Adrenal gland (tissue), 12 donors: ENCODE measurements around the gene ZNF688. TPM values are rescaled to one million over a fixed set of nuclear protein-coding genes. Genes with fewer than 3 reads are reported as not detected.

Experiments used
- DNase-seq, 7 donors: peaks; one replicate each; pipeline ENCODE4 v3.0.0-alpha.2; 2019 to 2020
- H3K27ac ChIP-seq, 5 donors: fragments of 200-600 bp; sonication (generic) in 4 of 5; 1 replicate in 3 of 5; 2 replicates in 2 of 5; pipeline versions ENCODE4 v1.5.1 to v1.8.0; 2016 to 2020; ENCODE audit warnings: mild to moderate bottlenecking in 1 of 5
- H3K27me3 ChIP-seq: fragments of 200-600 bp; 2 replicates; pipeline ENCODE4 v1.8.0; 2021
- H3K36me3 ChIP-seq, 2 donors: fragments of 200-600 bp; replicated peaks in 1 of 2; 1 replicate in 1 of 2; 2 replicates in 1 of 2; pipeline versions ENCODE4 v1.5.1 to v1.8.0; 2018 to 2022
- H3K4me1 ChIP-seq, 2 donors: fragments of 200-600 bp; replicated peaks in 1 of 2; 1 replicate in 1 of 2; 2 replicates in 1 of 2; pipeline versions ENCODE4 v1.5.1 to v1.8.0; 2018 to 2021
- H3K4me3 ChIP-seq, 4 donors: fragments of 200-600 bp; sonication (generic) in 3 of 4; one replicate each; pipeline ENCODE4 v1.5.1; 2016 to 2018
- H3K9me3 ChIP-seq, 3 donors: fragments of 200-600 bp; sonication (generic) in 1 of 3; replicated peaks in 1 of 3; 1 replicate in 2 of 3; 2 replicates in 1 of 3; pipeline versions ENCODE4 v1.5.1 to v1.8.0; 2016 to 2021
- CTCF ChIP-seq, 6 experiments: fragments of 450-650 bp in 4 of 6; fragments of 200-600 bp in 2 of 6; sonication (generic) in 1 of 6; IDR thresholded peaks; 1 replicate in 5 of 6; 2 replicates in 1 of 6; pipeline versions ENCODE4 v1.5.1 to v1.8.0; 2016 to 2021; ENCODE audit warnings: antibody characterized with exemption in 6 of 6, mild to moderate bottlenecking in 2 of 6, moderate library complexity in 1 of 6
- POLR2A ChIP-seq, 2 donors: fragments of 450-650 bp; IDR thresholded peaks; one replicate each; pipeline ENCODE4 v1.6.1; 2017; ENCODE audit warnings: antibody characterized with exemption in 2 of 2, mild to moderate bottlenecking in 2 of 2, moderate library complexity in 1 of 2
- WGBS, 4 donors: extraction: QIAGEN DNeasy Blood & Tissue Kit in 2 of 4; methylation state at CpG; one replicate each; pipeline versions ENCODE4 v1.1.5 to v1.1.7; 2013 to 2017; 5-methylcytosine and 5-hydroxymethylcytosine counted together
- intact Hi-C, 2 donors: fragments of 100-400 bp; cut with DNase I; formaldehyde crosslinking; loops; one replicate each; pipeline versions ENCODE4 v1.14.1 to v1.15.0; 2022 to 2023
- polyA plus RNA-seq, 3 donors: library from polyadenylated mRNA; stranded (reverse); fragments of 200-250 nt in 2 of 3; fragments of 350-450 nt in 1 of 3; fragmentation: Illumina TruSeq in 1 of 3; extraction: RNeasy Lipid Tissue Mini Kit (QIAGEN cat#74804) in 1 of 3; gene quantifications; one replicate each; pipeline ENCODE4 v1.2.3, GENCODE V29; 2013 to 2014
- total RNA-seq, 9 donors: library from RNA; depleted of rRNA in 4 of 9; stranded (reverse); fragments of >200 nt in 4 of 9; fragments of 120-200 nt in 1 of 9; fragmentation: NEBNext Ultra II Directional in 1 of 9; extraction: Animal tissue kit (Norgen Biotek cat#: 25700) in 1 of 9; gene quantifications; one replicate each; pipeline versions ENCODE4 v1.1.0 to v1.2.4, GENCODE V29; 2013 to 2023
- donor health status: healthy with polysubstance abuse.
- donor health status: Bipolar disorder and iron deficiency.
- donor health status: DM: yes; HTN: yes; CAD: no.
- donor health status: DM: no; HTN: no; CAD: no.
- donor health status: DM: no; HTN: no; CAD: no.
- donor health status: DM: yes; HTN: yes; CAD: no.

ZNF688 gene
- total and polyA plus RNA-seq, 12 donors = 10.3 to 43.4 (median 18.2) TPM

GRCh38 chr16:30603945-30604315 lies 32.4 kb upstream of the ZNF688 start:
- peaks cover 0 to 44% of the 10 kb centered on the region in 2 donors for H3K36me3 ChIP-seq
- peak overlapping the region in 1 of 5 donors; percentile 20 for H3K27ac ChIP-seq
- TF ChIP-seq POLR2A (IDR thresholded peaks at IDR 0.05) = no peak
- TF ChIP-seq CTCF (IDR thresholded peaks at IDR 0.05) = no peak
- intact Hi-C loops = no loop called here
- 77 to 98% (median 89%) methylated on average over 6 to 7 of the region's 7 CpGs for WGBS, 4 donors
- DNase-seq = no peak
- H3K4me1 ChIP-seq = peaks cover 14 to 21% of the 10 kb centered on the region in 2 donors
- H3K4me3 ChIP-seq = no peak overlapping the region
- H3K9me3 ChIP-seq = no peaks in the 10 kb centered on the region
- no peaks in the 10 kb centered on the region for H3K27me3 ChIP-seq

DNA sequence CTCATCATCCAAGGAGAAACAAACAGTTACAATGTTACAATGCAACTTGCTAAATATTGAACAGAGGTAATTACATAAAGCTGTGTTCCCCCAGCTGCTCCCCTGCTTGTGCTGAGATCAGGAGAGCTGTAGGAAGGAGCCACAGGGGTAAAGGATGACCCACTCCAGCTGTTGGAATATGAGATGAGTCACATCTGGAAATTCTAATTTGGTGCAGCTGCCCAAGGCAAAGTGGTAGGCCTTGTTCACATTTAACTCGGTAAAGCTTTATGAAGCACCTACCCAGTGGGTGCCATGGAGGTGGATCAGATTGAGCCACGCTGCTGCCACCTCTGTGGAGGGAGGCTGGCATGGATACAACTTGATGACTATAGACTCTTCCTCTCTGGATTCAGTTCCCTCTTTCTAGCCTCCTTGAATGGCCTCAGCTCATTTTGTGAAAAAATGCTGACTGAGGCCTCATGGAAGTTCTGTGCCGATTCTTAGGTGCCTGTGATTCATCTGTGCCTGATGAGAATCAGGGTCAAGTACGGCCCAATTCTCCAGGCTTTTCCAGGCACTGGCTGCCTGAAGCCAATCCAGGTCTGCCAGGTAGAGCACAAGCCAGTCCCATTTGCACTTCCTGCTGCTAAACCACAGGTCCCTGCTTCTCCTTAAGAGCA lies 31.2 kb upstream of the ZNF688 start:
- TF ChIP-seq POLR2A (IDR thresholded peaks at IDR 0.05) (no peak), CTCF (IDR thresholded peaks at IDR 0.05) (no peak)
- peaks cover 9 to 21% of the 10 kb centered on the region in 2 donors for H3K4me1 ChIP-seq
- intact Hi-C loops = no loop called here
- DNase-seq = peak in 5 of 7 donors; percentile 55 to 76 (median 62)
- WGBS, 4 donors = 19 to 38% (median 32%) methylated on average over 4 of the region's 4 CpGs
- peak overlapping the region in 4 of 5 donors; percentile 3 to 83 (median 44) for H3K27ac ChIP-seq
- no peaks in the 10 kb centered on the region for H3K9me3 ChIP-seq
- H3K4me3 ChIP-seq = no peak overlapping the region
- no peaks in the 10 kb centered on the region for H3K27me3 ChIP-seq
- peaks cover 0 to 41% of the 10 kb centered on the region in 2 donors for H3K36me3 ChIP-seq

GRCh38 chr16:30601966-30602365 lies 30.5 kb upstream of the ZNF688 start:
- no peaks in the 10 kb centered on the region for H3K27me3 ChIP-seq
- H3K36me3 ChIP-seq = peaks cover 0 to 36% of the 10 kb centered on the region in 2 donors
- intact Hi-C loops = no loop called here
- 76 to 87% (median 80%) methylated on average over 4 of the region's 4 CpGs for WGBS, 4 donors
- H3K27ac ChIP-seq = peak overlapping the region in 2 of 5 donors; percentile 65 to 83
- no peaks in the 10 kb centered on the region for H3K9me3 ChIP-seq
- no peak for DNase-seq
- no peak overlapping the region for H3K4me3 ChIP-seq
- H3K4me1 ChIP-seq = peaks cover 9 to 21% of the 10 kb centered on the region in 2 donors
- TF ChIP-seq CTCF (IDR thresholded peaks at IDR 0.05) (no peak), POLR2A (IDR thresholded peaks at IDR 0.05) (no peak)

- Histone ChIP-seq H3K4me3 (no peak overlapping the region), H3K9me3 (no peaks in the 10 kb centered on the region), H3K27ac (no peak overlapping the region), H3K4me1 (peaks cover 9 to 21% of the 10 kb centered on the region in 2 donors), H3K36me3 (peaks cover 0 to 26% of the 10 kb centered on the region in 2 donors), H3K27me3 (no peaks in the 10 kb centered on the region)
- TF ChIP-seq CTCF (IDR thresholded peaks at IDR 0.05) = no peak
- TF ChIP-seq POLR2A (IDR thresholded peaks at IDR 0.05) = no peak
- intact Hi-C loops = no loop called here
- no peak for DNase-seq
- 95 to 100% (median 97%) methylated on average over 2 of the region's 2 CpGs for WGBS, 4 donors
Observed at GRCh38 chr16:30600929-30601328, 29.4 kb upstream of the ZNF688 start.
